Measurements from ENCODE around the gene MRPS27. TPM values are rescaled to one million over a fixed set of nuclear protein-coding genes. Genes with fewer than 3 reads are reported as not detected.

MRPS27 gene
- total RNA-seq, 6 experiments from 2014 or later, result 28.6 to 40.3 (median 36.0) TPM

GRCh38 chr5:72185496-72186329 lies 134.3 kb downstream of the MRPS27 start:
- H3K4me3 ChIP-seq, result no peak overlapping the region
- no peak for ATAC-seq
- intact Hi-C loops (cut with DNase I), result no loop called here
- no peak overlapping the region for H3K27ac ChIP-seq
- DNase-seq, result no peak
- 82% methylated on average over 7 of the region's 10 CpGs for WGBS (ENCODE audit: insufficient coverage, low coverage, low lambda C conversion rate, missing lambda C conversion rate)
- no peaks in the 10 kb centered on the region for H3K27me3 ChIP-seq
- H3K36me3 ChIP-seq, result no peaks in the 10 kb centered on the region
- no peaks in the 10 kb centered on the region for H3K9me3 ChIP-seq
- no peak for TF ChIP-seq CTCF (IDR thresholded peaks at IDR 0.05)
- TF ChIP-seq POLR2A (IDR thresholded peaks at IDR 0.05), result no peak
- no peaks in the 10 kb centered on the region for H3K4me1 ChIP-seq

- Histone ChIP-seq H3K27ac (no peak overlapping the region), H3K27me3 (no peaks in the 10 kb centered on the region), H3K4me1 (no peaks in the 10 kb centered on the region), H3K4me3 (no peak overlapping the region), H3K9me3 (no peaks in the 10 kb centered on the region), H3K36me3 (no peaks in the 10 kb centered on the region)
- DNase-seq, result no peak
- TF ChIP-seq CTCF (IDR thresholded peaks at IDR 0.05) (no peak), POLR2A (IDR thresholded peaks at IDR 0.05) (no peak)
- WGBS (ENCODE audit: insufficient coverage, low coverage, low lambda C conversion rate, missing lambda C conversion rate), result 85% methylated on average over 3 of the region's 3 CpGs
- ATAC-seq, result no peak
- intact Hi-C loops (cut with DNase I), result no loop called here
These were observed 135.6 kb downstream of the MRPS27 start for GRCh38 chr5:72184408-72184807.

GRCh38 chr5:72183101-72183520 lies 136.9 kb downstream of the MRPS27 start:
- intact Hi-C loops (cut with DNase I), result no loop called here
- WGBS (ENCODE audit: insufficient coverage, low coverage, low lambda C conversion rate, missing lambda C conversion rate), result 78% methylated on average over 7 of the region's 7 CpGs

GRCh38 chr5:72182686-72183085 lies 137.4 kb downstream of the MRPS27 start:
- H3K9me3 ChIP-seq, result no peaks in the 10 kb centered on the region
- no peak overlapping the region for H3K27ac ChIP-seq
- TF ChIP-seq CTCF (IDR thresholded peaks at IDR 0.05) (no peak), POLR2A (IDR thresholded peaks at IDR 0.05) (no peak)
- intact Hi-C loops (cut with DNase I), result no loop called here
- no peak overlapping the region for H3K4me3 ChIP-seq
- no peak for ATAC-seq
- no peak for DNase-seq
- no peaks in the 10 kb centered on the region for H3K36me3 ChIP-seq
- H3K27me3 ChIP-seq, result no peaks in the 10 kb centered on the region
- H3K4me1 ChIP-seq, result no peaks in the 10 kb centered on the region
- 84% methylated on average over 2 of the region's 7 CpGs for WGBS (ENCODE audit: insufficient coverage, low coverage, low lambda C conversion rate, missing lambda C conversion rate)

More at GRCh38 chr5:72183101-72183520, 136.9 kb downstream of the MRPS27 start:
- no peak for DNase-seq
- Histone ChIP-seq H3K27ac (no peak overlapping the region), H3K4me1 (no peaks in the 10 kb centered on the region), H3K9me3 (no peaks in the 10 kb centered on the region), H3K27me3 (no peaks in the 10 kb centered on the region), H3K4me3 (no peak overlapping the region), H3K36me3 (no peaks in the 10 kb centered on the region)
- no peak for ATAC-seq
- TF ChIP-seq POLR2A (IDR thresholded peaks at IDR 0.05) (no peak), CTCF (IDR thresholded peaks at IDR 0.05) (no peak)
